Activated CD8-positive, alpha-beta memory T cell treated with anti-CD3 and anti-CD28 coated beads, Interleukin-2, amount 50 U/mL, for 24 hours (primary cell): Measurements from ENCODE around the gene DSCAML1.

ENCODE experiments used
- DNase-seq: peaks from one replicate; pipeline ENCODE4 v3.0.0-alpha.2; 2020; ENCODE audit errors: extremely low read depth

DSCAML1 gene

DNA sequence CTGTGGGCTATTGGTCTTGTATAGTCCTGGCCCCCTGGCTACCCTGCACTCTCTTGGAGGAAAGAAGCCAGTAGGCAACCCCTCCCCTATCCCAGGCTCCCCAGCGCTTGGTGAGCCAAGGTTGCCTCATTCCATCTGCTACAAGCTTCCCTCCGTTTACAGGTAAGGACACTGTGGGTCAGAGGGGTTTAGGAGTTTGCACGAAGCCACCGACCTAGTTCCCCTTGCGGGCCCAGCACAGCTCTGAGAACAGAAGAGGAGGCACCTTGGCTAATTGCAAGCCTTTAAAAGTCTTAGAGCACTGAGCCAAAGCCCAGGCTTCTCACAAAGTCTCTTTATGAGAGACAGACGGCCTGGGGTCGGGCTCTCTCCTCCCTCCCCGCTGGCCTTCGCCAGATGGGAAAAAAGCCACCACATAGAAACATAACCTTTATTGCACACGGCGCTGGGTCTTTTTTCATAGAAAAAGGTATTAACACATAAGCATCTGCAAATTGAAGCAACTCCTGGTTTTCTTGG, 369.6 kb downstream of the DSCAML1 start:
- DNase-seq: no peak

DNA sequence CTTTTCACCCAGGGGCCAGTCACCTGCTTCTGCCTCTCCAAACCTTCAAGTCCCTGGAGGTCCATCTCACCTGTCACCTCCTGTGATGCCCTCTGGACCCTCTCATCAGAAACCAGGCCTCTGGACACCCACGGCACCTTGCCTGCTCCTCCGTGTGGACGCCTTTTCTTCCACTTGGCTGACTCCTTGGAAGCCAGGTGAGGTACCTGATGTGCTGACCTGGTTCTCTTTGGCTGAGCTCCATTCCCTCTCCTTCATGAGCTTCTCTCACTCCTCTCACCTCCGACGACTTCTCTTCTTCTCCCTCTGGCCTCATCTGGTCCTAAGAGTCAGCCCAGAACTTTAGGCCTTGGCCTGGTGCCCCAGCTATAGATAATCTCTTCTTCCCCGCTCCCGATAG, 370.1 kb downstream of the DSCAML1 start:
- no peak for DNase-seq

DNA sequence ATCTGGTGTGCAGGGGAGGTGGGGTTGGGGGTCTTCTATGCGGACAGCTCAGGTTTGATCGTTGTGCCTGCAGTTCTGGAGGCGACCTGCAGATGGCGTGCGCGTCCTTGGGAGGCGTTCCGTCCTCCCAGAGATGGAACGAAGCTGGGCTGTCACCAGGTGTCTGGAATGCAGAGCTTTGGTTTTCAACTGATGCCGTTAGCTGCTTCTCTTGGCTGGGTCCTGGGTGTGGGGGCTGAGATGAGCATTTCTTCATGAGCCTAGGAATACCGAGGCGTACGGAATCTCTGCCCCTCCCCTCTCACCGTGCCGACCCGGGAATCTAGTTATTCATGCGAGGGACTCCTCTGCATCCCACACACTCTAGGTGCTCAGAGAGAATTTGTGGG, 370.7 kb downstream of the DSCAML1 start:
- peak; percentile 36 for DNase-seq

DNA sequence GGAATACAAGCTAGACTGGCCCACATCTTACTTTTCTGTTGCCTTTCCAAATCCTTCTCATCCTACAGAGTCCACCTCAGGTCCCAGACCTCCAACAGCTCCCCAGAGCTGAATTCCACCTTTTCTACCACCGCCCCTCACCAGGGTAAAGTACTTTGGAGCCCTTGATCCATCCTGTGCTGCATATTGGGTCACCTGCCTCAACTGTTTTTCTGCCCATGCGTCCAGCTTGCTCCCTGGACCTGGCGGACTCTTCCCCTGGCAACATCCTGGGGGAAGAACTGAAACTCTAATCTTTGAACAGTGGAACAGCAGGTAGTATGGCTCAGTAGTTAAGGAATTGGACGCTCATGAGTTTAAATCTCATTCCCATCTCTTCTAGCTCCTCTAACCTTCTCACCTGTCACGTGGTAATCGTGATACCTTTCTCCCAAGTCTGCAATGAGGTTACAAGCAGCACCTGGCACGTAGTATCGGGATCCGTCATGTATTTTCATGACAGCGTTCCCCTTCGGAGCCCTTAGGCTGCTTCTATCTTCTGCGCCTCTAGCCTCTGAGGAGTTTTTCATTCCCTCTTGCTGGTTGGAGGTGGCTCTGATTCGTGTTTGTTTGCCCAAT, 371.2 kb downstream of the DSCAML1 start:
- DNase-seq: no peak

DNA sequence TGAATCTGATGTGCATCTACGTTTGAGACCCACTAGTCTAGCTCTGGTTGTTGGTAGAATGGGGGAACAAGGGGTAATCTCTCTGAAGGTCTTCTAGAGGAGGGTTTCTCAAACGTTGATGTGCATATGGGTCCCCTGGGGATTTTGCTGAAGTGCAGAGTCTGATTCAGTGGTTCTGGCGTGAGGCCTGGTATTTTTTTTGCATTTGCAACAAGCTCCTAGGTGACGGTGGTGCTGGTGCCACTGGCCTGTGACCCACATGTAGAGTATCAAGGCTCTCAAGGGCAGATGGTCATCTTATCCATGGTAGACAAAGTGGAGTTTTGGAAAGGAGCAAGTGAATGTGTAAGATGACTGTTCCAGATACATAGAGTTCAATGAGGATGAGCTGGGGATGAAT, 372.2 kb downstream of the DSCAML1 start:
- DNase-seq: no peak

DNA sequence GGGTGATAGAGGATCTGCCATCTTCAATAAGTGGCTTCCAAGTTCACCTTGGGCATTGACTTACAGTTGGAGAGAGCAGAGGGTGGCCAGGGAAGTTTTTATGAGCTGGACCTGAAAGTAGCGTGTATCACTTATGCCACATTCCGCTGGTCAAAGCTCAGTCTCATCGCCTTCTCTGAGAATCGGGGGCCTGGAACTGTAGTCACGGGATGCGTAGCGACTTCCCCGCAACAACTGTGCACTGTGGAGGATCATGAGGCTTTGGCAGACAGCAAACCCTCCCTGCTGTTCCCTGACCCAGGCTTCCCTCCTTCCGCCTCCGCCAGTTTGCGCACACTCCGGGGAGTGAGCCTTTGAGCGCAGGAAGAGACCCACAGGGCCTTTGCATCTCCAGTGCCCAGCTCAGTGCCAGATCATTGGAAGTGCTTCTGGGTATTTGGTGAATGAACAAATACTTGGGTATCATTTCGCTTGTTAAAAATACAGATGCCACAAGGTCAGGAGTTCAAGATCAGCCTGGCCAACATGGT, 373.9 kb downstream of the DSCAML1 start:
- no peak for DNase-seq

DNA sequence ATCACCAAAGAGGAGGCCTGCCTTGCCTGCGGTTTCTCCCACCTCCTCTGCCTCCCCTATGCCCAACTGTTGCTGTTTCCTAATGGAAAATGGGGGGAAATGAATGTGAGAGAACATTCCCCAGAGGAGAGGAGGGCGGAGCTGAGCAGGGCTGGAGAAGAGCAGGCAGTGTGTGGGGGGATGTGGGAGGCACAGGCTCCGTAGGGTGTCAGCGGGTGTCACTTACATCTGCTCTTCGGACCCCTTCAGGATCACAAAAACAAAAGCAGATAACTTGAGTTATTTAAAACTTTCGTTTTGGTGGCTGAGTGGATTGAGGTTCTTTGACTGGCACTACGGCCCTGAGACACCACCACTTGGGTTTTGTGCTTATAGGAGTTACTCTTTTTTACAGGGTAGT, 375.5 kb downstream of the DSCAML1 start:
- no peak for DNase-seq

DNA sequence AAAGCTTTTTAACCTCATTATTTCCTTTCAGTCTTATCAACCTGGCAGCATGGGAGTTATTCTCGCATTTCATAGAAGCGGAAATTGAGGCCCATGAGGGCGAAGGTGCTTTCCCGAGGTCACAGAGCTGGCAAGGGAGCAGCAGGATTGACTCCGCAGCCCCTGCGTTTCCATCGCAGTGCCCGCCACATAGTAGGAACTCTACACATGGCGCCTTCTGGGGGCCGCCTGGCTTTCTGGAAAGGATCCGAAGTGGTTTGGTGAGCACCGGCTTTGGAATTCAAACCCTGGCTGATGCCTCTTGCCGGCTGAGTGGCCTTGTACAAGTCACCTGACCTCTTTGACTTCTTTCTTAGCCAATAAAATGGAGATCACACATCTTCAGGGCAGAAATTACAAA, 376.0 kb downstream of the DSCAML1 start:
- DNase-seq: no peak

DNA sequence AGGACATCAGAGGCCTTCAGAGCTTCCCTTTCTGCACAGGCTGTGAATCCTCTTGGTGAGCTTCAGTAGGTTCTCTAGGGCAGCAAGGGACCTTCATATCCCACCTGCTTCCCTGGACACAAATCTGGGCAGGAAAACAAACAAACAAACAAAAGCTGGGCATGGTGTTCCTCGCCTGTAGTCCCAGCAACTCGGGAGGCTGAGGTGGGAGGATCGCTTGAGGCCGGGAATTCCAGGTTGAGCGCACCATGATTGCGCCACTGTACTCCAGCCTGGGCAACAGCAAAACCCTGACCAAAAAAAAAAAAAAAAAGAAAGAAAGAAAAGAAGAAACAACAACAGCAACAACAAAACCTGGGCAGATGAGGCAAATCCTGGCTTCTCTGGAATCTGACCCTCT, 376.4 kb downstream of the DSCAML1 start:
- no peak for DNase-seq

DNA sequence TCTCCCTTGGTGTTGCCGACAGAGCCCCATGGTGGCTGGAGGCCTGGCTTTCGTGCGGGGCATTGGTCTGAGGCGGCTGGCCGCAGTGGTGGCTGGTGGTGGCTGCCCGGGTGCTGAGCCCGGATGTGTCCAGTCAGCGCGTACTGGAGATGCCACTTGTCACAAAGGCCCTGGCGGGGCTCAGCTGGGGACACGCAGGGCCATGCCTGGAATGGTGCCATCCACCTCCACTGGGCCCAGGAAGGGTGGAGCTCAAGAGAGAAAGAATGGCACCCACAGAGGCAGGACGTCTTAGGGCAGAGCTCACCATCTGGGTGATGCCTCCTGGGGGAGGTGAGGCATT, 376.9 kb downstream of the DSCAML1 start:
- DNase-seq: no peak

DNA sequence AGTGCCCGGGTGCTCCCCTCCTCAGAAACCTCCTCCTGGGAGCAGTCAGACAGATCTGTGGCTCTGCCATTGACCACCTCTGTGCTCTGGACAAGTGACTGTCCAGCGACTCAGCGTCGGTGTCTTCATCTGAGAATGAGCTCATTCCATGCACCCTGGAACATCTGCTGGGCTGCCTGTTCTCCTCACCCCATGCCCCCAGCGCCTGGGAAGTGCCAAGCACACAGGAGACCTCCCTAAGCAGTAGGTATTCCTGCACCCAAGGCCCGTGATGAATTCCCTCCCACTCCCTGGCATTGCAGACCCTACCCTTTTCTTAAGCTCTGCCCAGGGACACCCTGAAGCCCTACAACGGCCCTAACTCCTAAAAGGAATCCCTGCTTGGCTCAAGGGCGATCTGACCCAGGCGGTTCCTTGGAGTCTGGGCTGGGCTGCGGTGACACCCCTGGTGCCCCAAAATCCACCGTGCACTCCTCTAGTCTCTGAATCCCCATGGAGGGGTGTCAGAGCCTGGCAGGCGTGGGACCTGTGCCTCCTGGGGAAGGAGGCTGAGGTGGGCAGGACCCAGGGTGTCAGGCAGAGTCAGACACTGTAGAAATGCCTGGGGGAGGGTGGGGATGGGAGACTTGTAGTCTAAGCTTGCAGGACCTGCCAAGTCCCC, 377.4 kb downstream of the DSCAML1 start:
- no peak for DNase-seq

DNA sequence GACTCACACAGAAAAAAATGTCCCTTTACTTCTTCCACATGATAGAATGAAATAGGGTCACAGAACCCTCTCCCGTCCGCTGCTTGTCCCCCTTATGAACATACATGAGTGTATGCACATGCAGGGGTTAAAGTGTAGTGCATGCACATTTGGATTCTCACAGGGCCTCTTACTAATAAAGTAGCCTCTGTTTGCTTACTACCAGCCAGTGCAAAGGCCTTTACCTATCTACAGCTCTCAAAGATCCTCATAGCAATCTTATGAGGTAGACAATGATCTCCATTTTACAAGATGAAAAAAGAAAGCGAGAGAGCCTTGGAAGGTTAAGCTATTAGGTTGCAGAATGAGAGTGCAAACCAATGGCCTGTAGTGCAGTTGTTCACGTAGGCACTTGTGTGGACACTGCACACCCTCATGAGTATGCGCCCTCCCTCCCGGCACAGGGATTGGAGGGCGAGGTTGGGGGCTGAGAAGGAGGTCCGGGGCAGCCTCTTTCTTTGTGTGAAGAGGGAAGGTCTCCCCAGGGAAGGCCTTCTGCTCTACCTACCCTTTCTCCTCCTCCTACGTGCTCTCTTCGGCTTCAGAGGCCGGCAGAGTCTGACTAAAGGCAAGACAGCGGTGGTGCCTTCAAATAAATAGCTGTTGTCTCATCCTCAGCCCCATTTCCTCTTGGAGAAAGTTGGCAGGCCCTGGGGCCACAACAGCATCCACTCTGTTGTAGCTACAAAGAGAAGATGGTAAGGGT, 378.1 kb downstream of the DSCAML1 start:
- no peak for DNase-seq

DNA sequence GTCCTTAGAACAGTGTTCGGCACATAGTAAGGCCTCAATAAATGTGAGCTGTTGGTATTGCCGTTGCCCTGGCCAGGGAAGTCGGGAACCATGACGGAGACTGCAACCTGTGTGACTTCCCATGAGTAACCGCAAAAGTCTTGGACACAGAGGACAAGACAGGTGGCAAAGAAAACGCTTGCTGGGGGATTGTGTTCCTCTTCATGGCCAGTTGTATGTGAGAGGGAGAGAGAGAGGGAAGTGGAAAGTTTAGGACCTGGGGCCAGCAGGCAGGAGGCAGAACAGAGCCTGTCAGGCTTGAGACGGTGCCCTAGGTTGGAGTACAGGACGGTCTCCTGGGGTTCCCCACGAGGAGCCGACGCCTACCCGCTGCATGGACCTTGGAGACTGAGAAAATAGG, 379.2 kb downstream of the DSCAML1 start:
- DNase-seq: no peak

DNA sequence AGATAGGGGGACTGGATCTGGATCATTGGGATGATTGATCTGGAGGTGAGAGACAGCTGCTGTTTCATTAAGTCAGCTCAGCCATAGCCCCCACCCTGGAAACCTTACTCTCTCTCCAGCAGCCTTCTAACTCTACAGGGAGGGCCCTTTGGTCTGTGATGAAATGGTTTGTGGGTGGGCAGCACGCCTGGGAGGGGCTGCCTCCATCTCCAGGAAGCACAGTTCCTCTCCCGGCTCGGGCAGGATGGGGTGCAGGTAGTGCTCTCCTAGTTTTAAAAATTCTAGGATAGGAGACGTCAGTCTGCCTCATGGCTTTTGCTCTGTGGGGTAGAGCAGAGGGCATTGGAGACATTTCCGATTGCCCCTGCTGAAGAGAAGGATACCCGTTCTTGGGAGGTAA, 379.7 kb downstream of the DSCAML1 start:
- DNase-seq: no peak

DNA sequence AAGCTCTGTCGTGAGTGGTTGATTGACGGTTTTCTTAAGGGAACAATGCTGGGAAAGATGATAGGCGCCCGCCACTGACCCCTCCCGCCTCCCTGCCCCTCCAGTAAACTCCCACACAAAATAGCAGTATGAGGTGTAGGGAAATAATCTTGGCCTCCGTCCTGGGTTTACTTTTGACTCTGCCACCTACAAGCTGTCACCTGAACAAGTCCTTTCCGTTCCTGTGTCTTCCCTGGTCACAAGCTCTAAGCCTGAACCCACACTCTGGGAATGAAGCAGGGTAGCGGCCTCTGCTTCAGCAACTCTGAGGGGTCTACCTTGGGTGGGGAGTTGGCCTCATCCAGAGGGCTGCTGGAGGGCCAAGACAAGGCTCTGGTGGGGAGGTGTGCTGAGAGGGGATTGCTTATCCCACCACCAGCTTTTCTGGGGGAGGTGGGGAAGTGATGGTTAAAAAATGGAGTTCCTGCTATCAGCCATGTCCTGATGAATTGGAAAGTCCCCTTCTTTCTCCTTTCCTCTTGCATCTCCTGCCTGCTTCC, 381.6 kb downstream of the DSCAML1 start:
- no peak for DNase-seq

DNA sequence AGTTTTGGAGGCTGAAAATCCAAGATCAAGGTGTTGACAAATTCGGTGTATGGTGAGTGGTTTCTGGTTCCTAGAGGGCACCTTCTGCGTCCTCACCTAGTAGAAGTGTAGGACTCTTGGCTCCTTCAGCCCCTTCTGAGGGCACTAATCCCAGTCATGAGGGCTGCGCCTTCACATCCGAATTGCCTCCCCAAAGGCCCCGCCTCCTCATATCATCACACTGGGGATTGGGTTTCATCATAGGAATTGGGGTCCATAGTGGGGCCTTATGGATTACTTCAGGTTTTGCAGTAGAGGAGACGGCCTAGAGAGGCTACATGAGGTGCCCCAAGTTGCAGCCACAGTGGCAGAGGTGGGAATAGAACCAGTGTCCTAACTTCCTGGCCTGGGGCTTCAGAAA, 382.3 kb downstream of the DSCAML1 start:
- no peak for DNase-seq

DNA sequence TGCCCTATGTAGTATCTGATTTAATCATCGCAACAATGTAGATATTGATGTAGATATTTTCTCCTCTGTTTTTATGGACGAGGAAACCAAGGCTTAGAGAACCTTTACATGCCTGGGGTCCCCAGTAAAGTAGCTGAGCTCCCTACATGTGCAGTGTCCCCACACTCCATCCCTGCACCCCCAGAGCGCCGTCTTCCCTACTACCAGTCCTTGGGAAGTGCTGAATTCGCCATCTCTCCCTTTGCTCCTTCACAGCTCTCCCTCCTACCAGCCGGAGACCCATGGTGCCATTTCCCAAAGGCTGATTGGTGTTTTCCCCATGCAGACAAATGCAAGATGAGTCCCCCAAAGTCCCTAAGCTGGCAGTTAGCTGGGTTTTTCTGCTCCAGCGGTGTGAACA, 383.4 kb downstream of the DSCAML1 start:
- DNase-seq: no peak

DNA sequence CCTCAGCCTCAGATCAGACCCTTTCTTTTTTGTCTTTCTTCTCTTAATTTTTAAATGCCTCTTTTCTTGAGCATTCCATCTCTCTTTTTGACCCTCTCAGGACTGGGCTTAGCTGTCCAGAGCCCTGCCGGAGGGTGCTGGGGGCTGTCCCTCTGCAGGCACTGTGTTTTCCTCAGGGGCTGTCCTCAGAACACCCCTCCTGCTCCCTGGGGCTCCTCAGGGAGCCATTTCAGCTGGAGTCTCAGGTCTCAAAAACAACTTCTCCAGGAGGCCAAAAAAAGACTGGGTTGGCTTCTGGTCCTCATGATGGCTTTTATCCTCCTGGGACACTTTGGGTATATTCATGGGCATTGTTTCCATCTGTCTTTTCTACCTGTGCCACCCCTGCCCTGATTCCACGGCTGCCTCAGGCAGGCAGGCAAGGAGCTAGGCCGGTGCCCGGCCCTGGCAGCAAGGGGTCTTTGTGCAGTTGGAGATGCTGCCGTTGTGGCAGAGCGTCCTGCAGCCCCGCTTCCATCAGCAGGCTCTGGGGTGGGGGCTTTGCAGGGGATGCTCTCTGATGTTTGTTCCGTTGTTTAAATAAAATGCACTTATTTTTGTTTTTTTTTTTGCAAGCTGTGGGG, 384.3 kb downstream of the DSCAML1 start:
- DNase-seq: no peak

DNA sequence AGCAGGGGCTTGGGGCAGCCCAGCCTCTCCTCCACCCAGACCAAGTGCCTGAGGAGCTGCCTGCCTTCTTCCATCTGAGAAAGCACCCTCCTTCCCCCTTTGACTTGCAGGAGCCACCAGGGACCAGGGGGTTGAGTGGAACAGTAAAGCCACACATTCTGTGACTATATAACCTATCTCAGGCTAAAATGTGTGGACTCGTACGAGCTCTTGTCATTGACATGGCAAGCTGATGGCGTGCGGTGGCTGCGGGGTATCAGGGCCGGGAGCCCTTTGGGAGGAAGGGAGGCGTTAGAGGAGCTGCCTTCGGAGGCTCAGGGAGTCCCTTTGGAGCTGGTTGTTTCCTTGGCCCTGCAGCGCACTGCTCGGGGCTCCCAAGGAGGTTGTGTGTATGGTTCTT, 384.8 kb downstream of the DSCAML1 start:
- no peak for DNase-seq

DNA sequence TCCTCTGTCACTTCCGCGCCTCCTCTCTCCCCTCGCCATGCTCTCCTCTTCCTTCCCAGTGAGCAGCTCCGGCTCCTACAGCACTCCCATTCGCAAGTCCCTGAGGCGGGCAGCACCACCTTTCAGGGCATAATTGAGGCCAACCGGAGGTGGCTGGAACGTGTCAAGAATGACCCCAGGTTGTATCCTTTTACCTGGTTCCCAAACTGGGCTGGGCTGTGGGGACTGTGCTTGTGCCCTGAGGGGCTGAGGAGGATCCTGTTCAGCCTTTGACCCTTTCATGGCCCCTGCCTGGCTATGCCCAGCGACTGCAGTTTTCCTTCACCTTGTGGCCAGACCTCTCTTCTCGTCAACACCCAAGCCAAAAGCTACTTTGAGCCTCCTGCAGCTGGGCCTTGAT, 385.3 kb downstream of the DSCAML1 start:
- no peak for DNase-seq

DNA sequence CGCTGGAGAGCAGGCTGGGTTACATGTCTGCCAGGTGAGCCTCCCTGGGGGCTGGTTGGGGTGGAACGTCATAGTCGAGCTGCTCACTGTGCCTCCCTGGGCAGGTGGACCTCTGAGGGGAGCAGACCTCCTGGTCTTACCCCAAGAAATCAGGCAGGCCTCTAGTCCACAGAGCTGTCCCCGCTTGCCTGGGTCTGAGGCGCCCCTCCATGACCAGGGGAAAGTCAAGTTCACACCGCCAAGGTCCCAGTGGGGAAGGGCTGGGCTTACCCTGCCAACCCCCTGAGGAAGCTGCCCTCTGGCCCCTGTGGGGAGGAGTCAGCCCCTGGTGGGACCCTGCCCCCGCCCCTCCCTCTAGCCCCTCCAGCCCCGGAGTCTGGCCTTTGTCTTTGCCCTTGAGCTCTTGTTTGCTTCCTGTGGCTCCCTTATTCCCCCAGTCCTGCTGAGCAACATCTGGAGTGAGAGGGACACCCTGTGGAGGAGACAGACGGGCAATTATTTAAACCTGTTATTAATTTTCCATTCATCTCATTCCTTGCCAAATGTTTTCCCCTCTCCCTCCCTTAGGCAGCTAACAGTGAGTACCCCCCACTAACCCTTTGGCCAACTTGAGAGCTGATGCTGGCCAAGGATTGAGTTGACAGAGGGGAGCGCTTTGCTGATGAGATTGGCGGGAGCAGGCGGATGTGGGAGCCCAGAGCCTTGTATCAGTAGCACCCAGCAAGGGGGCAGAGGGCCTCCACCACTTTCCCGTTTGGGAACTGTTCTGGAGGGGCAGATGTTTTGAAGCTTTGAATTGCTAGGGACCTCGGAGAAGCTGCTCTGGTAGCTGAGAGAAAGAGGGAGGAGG, 385.9 kb downstream of the DSCAML1 start:
- no peak for DNase-seq
